Measurements from ENCODE around the gene PRKRIP1.
"Not testable (repeated sequence)": the region's sequence is repeated elsewhere in the genome, so short reads cannot be mapped to it uniquely, and the experiment has no call there.

Gene PRKRIP1

GRCh38 chr7:102396710-102397019, 502 bp downstream of the PRKRIP1 start:
- no peak for TF ChIP-seq CTCF (IDR thresholded peaks at IDR 0.05; ENCODE audit: extremely low read depth, insufficient read depth, missing control alignments)
- no peak for DNase-seq (ENCODE audit: low spot score)
- in situ Hi-C loops (cut with MboI; ENCODE audit: low pct_unique_long_range_greater_than_20kb, low sequenced_read_pairs, unreplicated experiment): loop anchor here (10.0 kb wide), 1 partner anchor 852 kb away; no protein-coding TSS in a partner anchor

GRCh38 chr7:102398543-102398942, 2.4 kb downstream of the PRKRIP1 start:
- no peak for TF ChIP-seq CTCF (IDR thresholded peaks at IDR 0.05; ENCODE audit: extremely low read depth, insufficient read depth, missing control alignments)
- in situ Hi-C loops (cut with MboI; ENCODE audit: low pct_unique_long_range_greater_than_20kb, low sequenced_read_pairs, unreplicated experiment): loop anchor here (10.0 kb wide), 1 partner anchor 854 kb away; no protein-coding TSS in a partner anchor
- DNase-seq (ENCODE audit: low spot score): no peak

- no peak for TF ChIP-seq CTCF (IDR thresholded peaks at IDR 0.05; ENCODE audit: extremely low read depth, insufficient read depth, missing control alignments)
- DNase-seq (ENCODE audit: low spot score): no peak
- in situ Hi-C loops (cut with MboI; ENCODE audit: low pct_unique_long_range_greater_than_20kb, low sequenced_read_pairs, unreplicated experiment): loop anchor here (5.0 kb wide), 1 partner anchor 67 kb away; no protein-coding TSS in a partner anchor
These were observed 4.2 kb downstream of the PRKRIP1 start for GRCh38 chr7:102400360-102400759.

GRCh38 chr7:102403563-102403962, 7.4 kb downstream of the PRKRIP1 start:
- no peak for TF ChIP-seq CTCF (IDR thresholded peaks at IDR 0.05; ENCODE audit: extremely low read depth, insufficient read depth, missing control alignments)
- no peak for DNase-seq (ENCODE audit: low spot score)
- in situ Hi-C loops (cut with MboI; ENCODE audit: low pct_unique_long_range_greater_than_20kb, low sequenced_read_pairs, unreplicated experiment): loop anchor here (5.0 kb wide), 1 partner anchor 64 kb away; no protein-coding TSS in a partner anchor

- TF ChIP-seq CTCF (IDR thresholded peaks at IDR 0.05; ENCODE audit: extremely low read depth, insufficient read depth, missing control alignments): peak; percentile 86
- in situ Hi-C loops (cut with MboI; ENCODE audit: low pct_unique_long_range_greater_than_20kb, low sequenced_read_pairs, unreplicated experiment): loop anchor here (5.0 kb wide), 1 partner anchor 63 kb away; no protein-coding TSS in a partner anchor
- DNase-seq (ENCODE audit: low spot score): peak; percentile 65
These were observed 8.1 kb downstream of the PRKRIP1 start for GRCh38 chr7:102404005-102404861.

GRCh38 chr7:102404862-102405188, 8.7 kb downstream of the PRKRIP1 start:
- in situ Hi-C loops (cut with MboI; ENCODE audit: low pct_unique_long_range_greater_than_20kb, low sequenced_read_pairs, unreplicated experiment): loop anchor here (5.0 kb wide), 1 partner anchor 62 kb away; no protein-coding TSS in a partner anchor
- not testable (repeated sequence) for DNase-seq (ENCODE audit: low spot score)

GRCh38 chr7:102407910-102408309, 11.7 kb downstream of the PRKRIP1 start:
- no peak for TF ChIP-seq CTCF (IDR thresholded peaks at IDR 0.05; ENCODE audit: extremely low read depth, insufficient read depth, missing control alignments)
- in situ Hi-C loops (cut with MboI; ENCODE audit: low pct_unique_long_range_greater_than_20kb, low sequenced_read_pairs, unreplicated experiment): no loop called here
- DNase-seq (ENCODE audit: low spot score): no peak

GRCh38 chr7:102408530-102408929, 12.4 kb downstream of the PRKRIP1 start:
- peak; percentile 54 for DNase-seq (ENCODE audit: low spot score)
- in situ Hi-C loops (cut with MboI; ENCODE audit: low pct_unique_long_range_greater_than_20kb, low sequenced_read_pairs, unreplicated experiment): not testable (repeated sequence)
